SK-N-MC (cell line): Measurements from ENCODE around the gene MFNG.

Experiments
- DNase-seq: peaks from one replicate; pipeline ENCODE4 v3.0.0-alpha.2; 2011; ENCODE audit warnings: low read depth, low spot score
- H3K27ac ChIP-seq: fragments of 200-600 bp; sonication (generic); 2 replicates; pipeline ENCODE4 v1.5.1; 2016; ENCODE audit warnings: mixed run types
- H3K36me3 ChIP-seq: fragments of 200-600 bp; sonication (generic); 2 replicates; pipeline ENCODE4 v1.6.1; 2017; ENCODE audit warnings: antibody characterized with exemption, low read length, mixed read lengths; ENCODE audit not compliant: insufficient read depth
- H3K4me3 ChIP-seq: fragments of 200-600 bp; sonication (generic); 2 replicates; pipeline ENCODE4 v1.5.1; 2016
- H3K9ac ChIP-seq: fragments of 200-600 bp; sonication (generic); 2 replicates; pipeline ENCODE4 v1.8.0; 2017; ENCODE audit warnings: mixed run types, mixed read lengths; ENCODE audit not compliant: insufficient read length
- H3K9me3 ChIP-seq: fragments of 200-600 bp; sonication (generic); 2 replicates; pipeline ENCODE4 v1.6.1; 2017; ENCODE audit warnings: low read depth, mild to moderate bottlenecking, antibody characterized with exemption, low read length, moderate library complexity, mixed read lengths
- EZH2 ChIP-seq: fragments of 200-600 bp; sonication (generic); IDR thresholded peaks from one replicate; pipeline ENCODE4 v1.6.1; 2017; ENCODE audit warnings: antibody characterized with exemption
- FOXP2 ChIP-seq: optimal IDR thresholded peaks from 2 replicates; pipeline ENCODE3; 2011; ENCODE audit warnings: mild to moderate bottlenecking, moderate library complexity; ENCODE audit not compliant: insufficient read depth; ENCODE audit errors: extremely low read length, control extremely low read depth
- POLR2AphosphoS5 ChIP-seq: IDR thresholded peaks from 2 replicates; pipeline ENCODE4 v1.6.1; 2012; ENCODE audit warnings: mild to moderate bottlenecking, low read depth, low read length, borderline replicate concordance

MFNG gene

GRCh38 chr22:37423283-37423682 lies 62.9 kb downstream of the MFNG start:
- Histone ChIP-seq H3K9ac (no peak overlapping the region), H3K36me3 (no peaks in the 10 kb centered on the region), H3K4me3 (no peak overlapping the region), H3K27ac (no peak overlapping the region), H3K9me3 (no peaks in the 10 kb centered on the region)
- TF ChIP-seq FOXP2: no peak
- TF ChIP-seq POLR2AphosphoS5: no peak
- no peak for TF ChIP-seq EZH2
- no peak for DNase-seq

GRCh38 chr22:37421468-37421877 lies 64.7 kb downstream of the MFNG start:
- TF ChIP-seq EZH2 (no peak), FOXP2 (no peak)
- no peak overlapping the region for H3K27ac ChIP-seq
- no peak overlapping the region for H3K9ac ChIP-seq
- H3K9me3 ChIP-seq: no peaks in the 10 kb centered on the region
- no peak overlapping the region for H3K4me3 ChIP-seq
- no peak for DNase-seq
- no peaks in the 10 kb centered on the region for H3K36me3 ChIP-seq

- Histone ChIP-seq H3K36me3 (no peaks in the 10 kb centered on the region), H3K9ac (no peak overlapping the region), H3K9me3 (no peaks in the 10 kb centered on the region), H3K4me3 (no peak overlapping the region), H3K27ac (no peak overlapping the region)
- no peak for DNase-seq
- TF ChIP-seq FOXP2 (no peak), EZH2 (no peak), POLR2AphosphoS5 (no peak)
Measured at GRCh38 chr22:37420686-37421467, 65.3 kb downstream of the MFNG start.

- no peak overlapping the region for H3K27ac ChIP-seq
- no peak for DNase-seq
- no peak overlapping the region for H3K9ac ChIP-seq
Measured at GRCh38 chr22:37419969-37420685, 66.1 kb downstream of the MFNG start.

GRCh38 chr22:37419370-37419968 lies 66.7 kb downstream of the MFNG start:
- no peak for TF ChIP-seq EZH2
- TF ChIP-seq FOXP2: no peak
- no peak for TF ChIP-seq POLR2AphosphoS5
- no peak overlapping the region for H3K4me3 ChIP-seq
- no peak overlapping the region for H3K9ac ChIP-seq

More at GRCh38 chr22:37419969-37420685, 66.1 kb downstream of the MFNG start:
- no peak overlapping the region for H3K4me3 ChIP-seq
- H3K36me3 ChIP-seq: no peaks in the 10 kb centered on the region
- H3K9me3 ChIP-seq: no peaks in the 10 kb centered on the region
- no peak for TF ChIP-seq POLR2AphosphoS5

More at GRCh38 chr22:37419370-37419968, 66.7 kb downstream of the MFNG start:
- no peak overlapping the region for H3K27ac ChIP-seq
- no peaks in the 10 kb centered on the region for H3K36me3 ChIP-seq
- no peak for DNase-seq
- no peaks in the 10 kb centered on the region for H3K9me3 ChIP-seq
